Trophoblast cell (in vitro differentiated cells and primary cell): ENCODE data around the gene RNF186.

Experiments
- DNase-seq, 2 donors: peaks; one replicate each; pipeline ENCODE4 v3.0.0-alpha.2; 2016
- H2AFZ ChIP-seq: 2 replicates; pipeline ENCODE4 v1.6.1; 2013; ENCODE audit warnings: low read length, moderate library complexity, mild to moderate bottlenecking; ENCODE audit not compliant: insufficient read depth, poor library complexity
- H2AK5ac ChIP-seq: 2 replicates; pipeline ENCODE4 v1.6.1; 2013; ENCODE audit warnings: mild to moderate bottlenecking, low read length
- H2BK120ac ChIP-seq: 2 replicates; pipeline ENCODE4 v1.6.1; 2013; ENCODE audit warnings: low read length, mild to moderate bottlenecking, moderate library complexity; ENCODE audit not compliant: insufficient read depth, poor library complexity
- H2BK12ac ChIP-seq: 2 replicates; pipeline ENCODE4 v1.6.1; 2013; ENCODE audit warnings: mild to moderate bottlenecking, low read length, moderate library complexity
- H2BK5ac ChIP-seq: 2 replicates; pipeline ENCODE4 v1.6.1; 2013; ENCODE audit warnings: low read length, low read depth, moderate library complexity, mild to moderate bottlenecking; ENCODE audit not compliant: poor library complexity
- H3K14ac ChIP-seq: 2 replicates; pipeline ENCODE4 v1.6.1; 2013; ENCODE audit warnings: mild to moderate bottlenecking, low read length
- H3K18ac ChIP-seq: 2 replicates; pipeline ENCODE4 v1.6.1; 2013; ENCODE audit warnings: mild to moderate bottlenecking, low read length
- H3K23ac ChIP-seq: 2 replicates; pipeline ENCODE4 v1.6.1; 2013; ENCODE audit warnings: low read length
- H3K27ac ChIP-seq: 2 replicates; pipeline ENCODE4 v1.5.1; 2013; ENCODE audit warnings: low read depth, mild to moderate bottlenecking, inconsistent platforms, low read length, moderate library complexity
- H3K27me3 ChIP-seq: 2 replicates; pipeline ENCODE4 v1.6.1; 2013; ENCODE audit warnings: inconsistent platforms, mild to moderate bottlenecking, low read length, moderate library complexity; ENCODE audit not compliant: insufficient read depth
- H3K36me3 ChIP-seq, 2 experiments: 1 replicate in 1 of 2; 2 replicates in 1 of 2; pipeline ENCODE4 v1.6.1; 2013; ENCODE audit warnings: low read length in 2 of 2, mild to moderate bottlenecking in 2 of 2, moderate library complexity in 1 of 2; ENCODE audit not compliant: insufficient read depth in 2 of 2, control insufficient read depth in 1 of 2
- H3K4ac ChIP-seq: 2 replicates; pipeline ENCODE4 v1.6.1; 2013; ENCODE audit warnings: low read depth, mild to moderate bottlenecking, low read length, moderate library complexity
- H3K4me1 ChIP-seq, 2 experiments: 1 replicate in 1 of 2; 2 replicates in 1 of 2; pipeline ENCODE4 v1.6.1; 2013; ENCODE audit warnings: low read length in 2 of 2, mild to moderate bottlenecking in 2 of 2, moderate library complexity in 1 of 2; ENCODE audit not compliant: insufficient read depth in 2 of 2, control insufficient read depth in 1 of 2
- H3K4me2 ChIP-seq: 2 replicates; pipeline ENCODE4 v1.6.1; 2013; ENCODE audit warnings: inconsistent platforms, mild to moderate bottlenecking, low read length, moderate library complexity
- H3K4me3 ChIP-seq: 2 replicates; pipeline ENCODE4 v1.5.1; 2013; ENCODE audit warnings: mild to moderate bottlenecking, low read depth, low read length, inconsistent platforms
- H3K79me1 ChIP-seq: one replicate; pipeline ENCODE4 v1.6.1; 2013; ENCODE audit warnings: low read length
- H3K79me2 ChIP-seq: 2 replicates; pipeline ENCODE4 v1.6.1; 2013; ENCODE audit warnings: low read length, mild to moderate bottlenecking; ENCODE audit not compliant: control insufficient read depth, insufficient read depth, poor library complexity
- H3K9ac ChIP-seq: 2 replicates; pipeline ENCODE4 v1.6.1; 2013; ENCODE audit warnings: mild to moderate bottlenecking, low read length
- H3K9me3 ChIP-seq: 2 replicates; pipeline ENCODE4 v1.6.1; 2013; ENCODE audit warnings: low read depth, mild to moderate bottlenecking, control low read depth, inconsistent platforms, low read length; ENCODE audit not compliant: insufficient read depth
- H4K12ac ChIP-seq: 2 replicates; pipeline ENCODE4 v1.6.1; 2013; ENCODE audit warnings: low read depth, mild to moderate bottlenecking, low read length, moderate library complexity
- H4K8ac ChIP-seq: 2 replicates; pipeline ENCODE4 v1.6.1; 2013; ENCODE audit warnings: low read depth, mild to moderate bottlenecking, low read length, moderate library complexity
- H4K91ac ChIP-seq: one replicate; pipeline ENCODE4 v1.6.1; 2013; ENCODE audit warnings: low read depth, mild to moderate bottlenecking, low read length, moderate library complexity
- WGBS: extraction: QIAGEN DNeasy Blood & Tissue Kit; methylation state at CpG from one replicate; pipeline ENCODE4 v1.1.7; 2013; ENCODE audit warnings: missing lambda C conversion rate; ENCODE audit not compliant: insufficient read length, insufficient coverage; ENCODE audit errors: extremely low coverage; 5-methylcytosine and 5-hydroxymethylcytosine counted together

Gene RNF186

DNA sequence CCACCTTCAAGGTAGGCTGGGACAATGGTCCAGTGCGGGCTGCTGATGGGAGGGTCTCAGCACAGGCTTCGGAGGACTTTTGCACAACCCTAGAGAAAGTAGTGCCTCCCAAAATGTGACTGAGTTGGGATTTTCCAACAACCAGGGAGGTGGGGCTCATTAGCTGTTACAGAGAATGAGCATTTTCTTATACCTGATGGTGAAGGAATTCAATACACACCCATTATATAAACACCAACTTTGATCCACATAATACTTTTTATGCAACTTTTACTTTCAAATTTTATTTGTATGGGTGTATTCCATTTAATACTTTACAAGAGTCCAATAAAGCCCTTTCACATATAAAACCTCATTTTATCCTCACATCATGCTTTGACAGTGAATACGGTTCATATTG, 31.3 kb upstream of the RNF186 start:
- Histone ChIP-seq H3K27ac (no peak overlapping the region), H3K23ac (no peak overlapping the region), H2BK120ac (no peak overlapping the region), H3K27me3 (no peaks in the 10 kb centered on the region), H3K4ac (no peak overlapping the region), H2AFZ (no peak overlapping the region), H3K9ac (no peak overlapping the region), H2BK12ac (no peak overlapping the region), H3K14ac (no peak overlapping the region), H4K12ac (no peak overlapping the region), H3K9me3 (no peaks in the 10 kb centered on the region), H3K4me2 (no peak overlapping the region), H4K91ac (no peak overlapping the region), H3K79me2 (no peaks in the 10 kb centered on the region), H3K18ac (no peak overlapping the region), H3K4me1 (no peaks in the 10 kb centered on the region), H3K4me3 (no peak overlapping the region), H2AK5ac (no peak overlapping the region), H2BK5ac (no peak overlapping the region), H4K8ac (no peak overlapping the region), H3K79me1 (no peaks in the 10 kb centered on the region), H3K36me3 (no peaks in the 10 kb centered on the region)
- DNase-seq: no peak
- no CpG with 5 or more reads among the region's 3 CpGs for WGBS

DNA sequence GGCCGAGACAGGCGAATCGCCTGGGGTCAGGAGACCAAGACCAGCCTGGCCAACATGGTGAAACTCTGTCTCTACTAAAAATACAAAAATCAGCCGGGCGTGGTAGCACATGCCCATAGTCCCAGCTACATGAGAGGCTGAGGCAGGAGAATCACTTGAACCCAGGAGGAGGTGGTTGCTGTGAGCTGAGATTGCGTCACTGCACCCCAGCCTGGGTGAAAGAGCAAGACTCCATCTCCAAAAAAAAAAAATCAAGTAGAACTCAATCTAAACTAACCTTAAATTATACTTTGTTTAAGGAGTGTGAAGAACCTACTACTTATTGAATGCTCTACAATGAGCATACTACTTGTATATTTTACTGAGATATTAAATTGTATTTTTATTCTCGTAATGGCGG, 30.5 kb upstream of the RNF186 start:
- Histone ChIP-seq H2BK120ac (no peak overlapping the region), H3K4me1 (no peaks in the 10 kb centered on the region), H3K9me3 (no peaks in the 10 kb centered on the region), H3K9ac (no peak overlapping the region), H3K14ac (no peak overlapping the region), H3K4me2 (no peak overlapping the region), H3K18ac (no peak overlapping the region), H4K12ac (no peak overlapping the region), H2AFZ (no peak overlapping the region), H3K27me3 (no peaks in the 10 kb centered on the region), H2AK5ac (no peak overlapping the region), H3K27ac (no peak overlapping the region), H3K79me1 (no peaks in the 10 kb centered on the region), H3K23ac (no peak overlapping the region), H2BK12ac (no peak overlapping the region), H2BK5ac (no peak overlapping the region), H4K91ac (no peak overlapping the region), H4K8ac (no peak overlapping the region), H3K36me3 (no peaks in the 10 kb centered on the region), H3K4me3 (no peak overlapping the region), H3K79me2 (no peaks in the 10 kb centered on the region), H3K4ac (no peak overlapping the region)
- DNase-seq: no peak
- WGBS: no CpG with 5 or more reads among the region's 8 CpGs

DNA sequence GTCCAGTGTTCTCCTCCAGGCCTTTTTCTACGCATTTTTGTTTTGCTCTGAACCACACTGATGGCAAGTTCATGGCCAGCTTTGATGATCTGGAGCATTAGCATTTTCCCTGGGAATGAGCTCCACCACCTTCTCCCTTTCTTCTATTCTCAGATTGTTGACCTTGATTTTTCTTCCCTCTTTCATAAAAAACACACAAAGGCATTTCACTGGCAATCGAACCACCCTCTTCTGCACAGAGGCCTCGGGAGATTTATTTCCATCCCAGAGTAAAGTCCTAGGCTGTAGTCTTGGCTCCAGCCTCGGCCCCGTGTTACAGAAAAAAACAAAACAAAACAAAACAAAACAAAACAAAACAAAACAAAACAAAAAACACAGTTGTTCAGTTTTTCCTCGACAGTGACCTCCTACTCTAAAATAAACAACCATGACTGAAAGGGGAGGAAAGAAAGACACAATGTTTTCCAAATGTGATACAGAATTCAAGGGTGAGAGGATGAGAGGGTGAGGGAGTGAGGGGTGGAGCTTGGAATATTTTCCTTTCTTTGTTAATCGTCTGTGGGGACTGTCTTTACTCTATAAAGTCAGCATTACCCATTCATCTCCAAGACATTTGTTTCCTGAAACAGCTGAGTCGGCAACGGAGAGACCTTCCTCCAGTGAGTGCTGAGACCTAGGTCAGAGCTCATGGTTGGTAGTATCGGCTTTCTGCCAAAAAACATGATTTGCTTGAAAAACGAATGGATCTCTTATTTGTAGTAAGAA, 29.8 kb upstream of the RNF186 start:
- no peak overlapping the region for H2BK12ac ChIP-seq
- H2AK5ac ChIP-seq: no peak overlapping the region
- no peak overlapping the region for H3K4me3 ChIP-seq
- H4K12ac ChIP-seq: no peak overlapping the region
- H3K18ac ChIP-seq: no peak overlapping the region
- no peak overlapping the region for H3K23ac ChIP-seq
- H3K4me2 ChIP-seq: no peak overlapping the region
- no peak for DNase-seq
- no peaks in the 10 kb centered on the region for H3K79me2 ChIP-seq
- no peak overlapping the region for H3K9ac ChIP-seq
- H3K9me3 ChIP-seq: no peaks in the 10 kb centered on the region
- H4K8ac ChIP-seq: no peak overlapping the region
- H3K79me1 ChIP-seq: no peaks in the 10 kb centered on the region
- no peak overlapping the region for H3K4ac ChIP-seq
- no peak overlapping the region for H2BK120ac ChIP-seq
- H3K4me1 ChIP-seq: no peaks in the 10 kb centered on the region
- no peaks in the 10 kb centered on the region for H3K27me3 ChIP-seq
- H4K91ac ChIP-seq: no peak overlapping the region
- H2AFZ ChIP-seq: no peak overlapping the region
- H3K14ac ChIP-seq: no peak overlapping the region
- no peak overlapping the region for H2BK5ac ChIP-seq
- H3K27ac ChIP-seq: no peak overlapping the region
- no peaks in the 10 kb centered on the region for H3K36me3 ChIP-seq
- WGBS: no CpG with 5 or more reads among the region's 11 CpGs

DNA sequence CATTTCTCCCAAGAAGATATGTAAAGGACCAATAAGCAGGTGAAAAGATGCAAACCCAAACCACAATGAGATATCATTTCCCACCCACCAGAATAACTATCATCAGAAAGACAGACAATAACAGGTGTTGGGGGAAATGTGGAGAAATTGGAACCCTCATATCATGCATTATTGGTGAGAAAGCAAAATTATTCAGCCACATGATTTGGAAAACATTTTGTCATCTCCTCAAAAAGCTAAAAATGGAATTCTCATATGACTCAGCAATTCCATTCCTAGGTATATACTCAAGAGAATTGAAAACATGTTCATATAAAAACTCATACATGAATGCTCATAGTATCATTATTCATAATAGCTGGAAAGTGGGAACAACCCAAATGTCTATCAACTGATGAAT, 25.1 kb upstream of the RNF186 start:
- H3K9ac ChIP-seq: no peak overlapping the region
- H3K27ac ChIP-seq: no peak overlapping the region
- no peak overlapping the region for H2BK12ac ChIP-seq
- no peaks in the 10 kb centered on the region for H3K9me3 ChIP-seq
- no peak overlapping the region for H2AK5ac ChIP-seq
- no peak overlapping the region for H2BK120ac ChIP-seq
- no peaks in the 10 kb centered on the region for H3K36me3 ChIP-seq
- no peak overlapping the region for H2AFZ ChIP-seq
- H3K4me1 ChIP-seq: no peaks in the 10 kb centered on the region
- no peaks in the 10 kb centered on the region for H3K79me1 ChIP-seq
- no peak overlapping the region for H4K91ac ChIP-seq
- no peak overlapping the region for H4K12ac ChIP-seq
- no peak overlapping the region for H2BK5ac ChIP-seq
- no peak for DNase-seq
- no peaks in the 10 kb centered on the region for H3K27me3 ChIP-seq
- H3K4me3 ChIP-seq: no peak overlapping the region
- no peak overlapping the region for H3K14ac ChIP-seq
- H3K23ac ChIP-seq: no peak overlapping the region
- H3K79me2 ChIP-seq: no peaks in the 10 kb centered on the region
- no peak overlapping the region for H3K18ac ChIP-seq
- H3K4ac ChIP-seq: no peak overlapping the region
- no peak overlapping the region for H4K8ac ChIP-seq
- no peak overlapping the region for H3K4me2 ChIP-seq
